Activated naive CD8-positive, alpha-beta T cell treated with anti-CD3 and anti-CD28 coated beads, Interleukin-2, amount 10 ng/mL, durations not matched to agents 7 days and 5 days (primary cell): Measurements from ENCODE around the gene CDON. TPM values are rescaled to one million over a fixed set of nuclear protein-coding genes. Genes with fewer than 3 reads are reported as not detected.
"Not testable (repeated sequence)": the region's sequence is repeated elsewhere in the genome, so short reads cannot be mapped to it uniquely, and the experiment has no call there.

Source experiments
- ATAC-seq: fragments of 150-1000 bp; cut with Tn5 transposase; one replicate; pipeline ENCODE4 v1.10.0; 2021; ENCODE audit warnings: low read depth, moderate library complexity
- POLR2A ChIA-PET: fragments of 350-600 bp; sonication (Branson Sonifier 250); formaldehyde crosslinking; loops from one replicate; lab custom pipeline; 2021; ENCODE audit warnings: antibody characterized with exemption; lab: Charles Lee
- DNase-seq: peaks from one replicate; pipeline ENCODE4 v3.0.0; 2021
- H3K27ac Mint-ChIP-seq: one replicate; pipeline ENCODE4 v1.8.0; 2022; ENCODE audit warnings: mild to moderate bottlenecking, mixed read lengths
- H3K27me3 Mint-ChIP-seq: one replicate; pipeline ENCODE4 v1.8.0; 2022; ENCODE audit warnings: mild to moderate bottlenecking, moderate library complexity, mixed read lengths
- H3K36me3 Mint-ChIP-seq: one replicate; pipeline ENCODE4 v1.8.0; 2021; ENCODE audit warnings: mild to moderate bottlenecking, mixed read lengths
- H3K4me1 Mint-ChIP-seq: one replicate; pipeline ENCODE4 v1.8.0; 2021; ENCODE audit warnings: mixed read lengths
- H3K4me3 Mint-ChIP-seq: one replicate; pipeline ENCODE4 v1.8.0; 2022; ENCODE audit warnings: mild to moderate bottlenecking, moderate library complexity, mixed read lengths
- H3K9me3 Mint-ChIP-seq: one replicate; pipeline ENCODE4 v1.8.0; 2021; ENCODE audit warnings: mixed read lengths
- total RNA-seq, 2 experiments: library from RNA; stranded (reverse); gene quantifications; one replicate each; pipeline ENCODE4 v1.2.3, GENCODE V29; 2021

The CDON gene
- total RNA-seq, 2 experiments from 2014 or later, result 3.4 to 3.9 TPM

- H3K4me1 Mint-ChIP-seq, H3K4me3 Mint-ChIP-seq, ATAC-seq, H3K9me3 Mint-ChIP-seq, H3K27me3 Mint-ChIP-seq, H3K36me3 Mint-ChIP-seq, DNase-seq, H3K27ac Mint-ChIP-seq: not testable (repeated sequence)
- POLR2A ChIA-PET, result interaction anchor here (0.6 kb wide), 1 partner anchor 25 kb away, joined by 3 read pairs; no protein-coding TSS in a partner anchor
Observed at GRCh38 chr11:125985956-125986355, 76.7 kb downstream of the CDON start.

- H3K27me3 Mint-ChIP-seq, result no peaks in the 10 kb centered on the region
- no peaks in the 10 kb centered on the region for H3K36me3 Mint-ChIP-seq
- H3K9me3 Mint-ChIP-seq, result no peaks in the 10 kb centered on the region
- ATAC-seq, result no peak
- no peak overlapping the region for H3K4me3 Mint-ChIP-seq
- DNase-seq, result no peak
- H3K27ac Mint-ChIP-seq, result no peak overlapping the region
- POLR2A ChIA-PET, result no interaction called here
- peaks cover 2% of the 10 kb centered on the region for H3K4me1 Mint-ChIP-seq
Observed at GRCh38 chr11:125982348-125982730, 80.3 kb downstream of the CDON start.

GRCh38 chr11:125980436-125980835, 82.2 kb downstream of the CDON start:
- no peak overlapping the region for H3K4me3 Mint-ChIP-seq
- DNase-seq (no peak), ATAC-seq (no peak)
- no peak overlapping the region for H3K27ac Mint-ChIP-seq
- H3K36me3 Mint-ChIP-seq, result no peaks in the 10 kb centered on the region
- peaks cover 2% of the 10 kb centered on the region for H3K4me1 Mint-ChIP-seq
- POLR2A ChIA-PET, result no interaction called here
- H3K9me3 Mint-ChIP-seq, result no peaks in the 10 kb centered on the region
- no peaks in the 10 kb centered on the region for H3K27me3 Mint-ChIP-seq

GRCh38 chr11:125979511-125979910, 83.2 kb downstream of the CDON start:
- Mint-ChIP-seq H3K9me3 (no peaks in the 10 kb centered on the region), H3K27me3 (no peaks in the 10 kb centered on the region), H3K36me3 (no peaks in the 10 kb centered on the region), H3K4me3 (no peak overlapping the region), H3K27ac (no peak overlapping the region), H3K4me1 (peaks cover 2% of the 10 kb centered on the region)
- no peak for ATAC-seq
- POLR2A ChIA-PET, result no interaction called here
- DNase-seq, result no peak

- Mint-ChIP-seq H3K4me1 (peaks cover 2% of the 10 kb centered on the region), H3K27me3 (no peaks in the 10 kb centered on the region), H3K36me3 (no peaks in the 10 kb centered on the region), H3K27ac (no peak overlapping the region), H3K4me3 (no peak overlapping the region), H3K9me3 (no peaks in the 10 kb centered on the region)
- no peak for ATAC-seq
- DNase-seq, result no peak
- POLR2A ChIA-PET, result no interaction called here
Observed at GRCh38 chr11:125978778-125979407, 83.8 kb downstream of the CDON start.

GRCh38 chr11:125978181-125978716, 84.4 kb downstream of the CDON start:
- no peaks in the 10 kb centered on the region for H3K27me3 Mint-ChIP-seq

GRCh38 chr11:125977333-125977732, 85.3 kb downstream of the CDON start:
- no peak overlapping the region for H3K4me3 Mint-ChIP-seq
- POLR2A ChIA-PET, result no interaction called here
- no peak overlapping the region for H3K27ac Mint-ChIP-seq
- peaks cover 2% of the 10 kb centered on the region for H3K4me1 Mint-ChIP-seq
- H3K9me3 Mint-ChIP-seq, result no peaks in the 10 kb centered on the region
- DNase-seq (no peak), ATAC-seq (no peak)
- H3K27me3 Mint-ChIP-seq, result peaks cover 2% of the 10 kb centered on the region
- H3K36me3 Mint-ChIP-seq, result no peaks in the 10 kb centered on the region

More at GRCh38 chr11:125978181-125978716, 84.4 kb downstream of the CDON start:
- no peaks in the 10 kb centered on the region for H3K36me3 Mint-ChIP-seq
- H3K27ac Mint-ChIP-seq, result no peak overlapping the region
- POLR2A ChIA-PET, result no interaction called here
- H3K4me1 Mint-ChIP-seq, result peaks cover 2% of the 10 kb centered on the region
- ATAC-seq (no peak), DNase-seq (no peak)
- no peaks in the 10 kb centered on the region for H3K9me3 Mint-ChIP-seq
- no peak overlapping the region for H3K4me3 Mint-ChIP-seq

GRCh38 chr11:125976156-125976555, 86.5 kb downstream of the CDON start:
- no peak for DNase-seq
- no peak for ATAC-seq
- Mint-ChIP-seq H3K4me3 (no peak overlapping the region), H3K9me3 (no peaks in the 10 kb centered on the region), H3K27ac (no peak overlapping the region), H3K27me3 (peaks cover 2% of the 10 kb centered on the region), H3K36me3 (no peaks in the 10 kb centered on the region), H3K4me1 (peaks cover 2% of the 10 kb centered on the region)
- POLR2A ChIA-PET, result no interaction called here

GRCh38 chr11:125975634-125976033, 87.0 kb downstream of the CDON start:
- no peak overlapping the region for H3K27ac Mint-ChIP-seq
- POLR2A ChIA-PET, result no interaction called here
- no peaks in the 10 kb centered on the region for H3K36me3 Mint-ChIP-seq
- H3K27me3 Mint-ChIP-seq, result peaks cover 2% of the 10 kb centered on the region
- DNase-seq (no peak), ATAC-seq (no peak)
- peaks cover 2% of the 10 kb centered on the region for H3K4me1 Mint-ChIP-seq
- no peak overlapping the region for H3K4me3 Mint-ChIP-seq
- no peaks in the 10 kb centered on the region for H3K9me3 Mint-ChIP-seq

- POLR2A ChIA-PET, result no interaction called here
- Mint-ChIP-seq H3K36me3 (no peaks in the 10 kb centered on the region), H3K9me3 (no peaks in the 10 kb centered on the region), H3K4me3 (no peak overlapping the region), H3K27ac (no peak overlapping the region), H3K27me3 (peaks cover 2% of the 10 kb centered on the region), H3K4me1 (no peaks in the 10 kb centered on the region)
- no peak for ATAC-seq
- DNase-seq, result no peak
Observed at GRCh38 chr11:125974284-125974683, 88.4 kb downstream of the CDON start.

GRCh38 chr11:125971618-125972017, 91.0 kb downstream of the CDON start:
- Mint-ChIP-seq H3K27ac (no peak overlapping the region), H3K27me3 (peaks cover 5% of the 10 kb centered on the region), H3K36me3 (no peaks in the 10 kb centered on the region), H3K4me3 (no peak overlapping the region), H3K4me1 (no peaks in the 10 kb centered on the region), H3K9me3 (no peaks in the 10 kb centered on the region)
- DNase-seq, result no peak
- ATAC-seq, result no peak
- POLR2A ChIA-PET, result no interaction called here

- H3K36me3 Mint-ChIP-seq, result no peaks in the 10 kb centered on the region
- no peak overlapping the region for H3K27ac Mint-ChIP-seq
- POLR2A ChIA-PET, result no interaction called here
- ATAC-seq (no peak), DNase-seq (no peak)
- H3K4me3 Mint-ChIP-seq, result no peak overlapping the region
- peaks cover 5% of the 10 kb centered on the region for H3K27me3 Mint-ChIP-seq
- no peaks in the 10 kb centered on the region for H3K9me3 Mint-ChIP-seq
- H3K4me1 Mint-ChIP-seq, result no peaks in the 10 kb centered on the region
Observed at GRCh38 chr11:125968354-125968753, 94.3 kb downstream of the CDON start.

GRCh38 chr11:125967515-125967914, 95.2 kb downstream of the CDON start:
- DNase-seq, result no peak
- no peak overlapping the region for H3K27ac Mint-ChIP-seq
- no peaks in the 10 kb centered on the region for H3K9me3 Mint-ChIP-seq
- no peak for ATAC-seq
- peaks cover 3% of the 10 kb centered on the region for H3K27me3 Mint-ChIP-seq
- no peaks in the 10 kb centered on the region for H3K36me3 Mint-ChIP-seq
- H3K4me3 Mint-ChIP-seq, result no peak overlapping the region
- POLR2A ChIA-PET, result no interaction called here
- no peaks in the 10 kb centered on the region for H3K4me1 Mint-ChIP-seq

GRCh38 chr11:125960771-125961170, 101.9 kb downstream of the CDON start:
- Mint-ChIP-seq H3K4me3 (no peak overlapping the region), H3K27ac (no peak overlapping the region), H3K9me3 (no peaks in the 10 kb centered on the region), H3K36me3 (peaks cover 3% of the 10 kb centered on the region), H3K4me1 (peaks cover 5% of the 10 kb centered on the region), H3K27me3 (no peaks in the 10 kb centered on the region)
- POLR2A ChIA-PET, result no interaction called here
- DNase-seq (no peak), ATAC-seq (no peak)
